Stimulated activated CD8-positive, alpha-beta memory T cell treated with anti-CD3 and anti-CD28 coated beads, Interleukin-7, amount 100 ng/mL, for 1 hour (primary cell): Measurements from ENCODE around the gene DPH2.
A peak's percentile ranks its signal among the peaks of the same experiment; 100 is the strongest.

Experiments
- DNase-seq, 2 donors: peaks; one replicate each; pipeline ENCODE4 v3.0.0-alpha.2; 2020; ENCODE audit warnings: low read depth in 2 of 2

DPH2 gene

DNA sequence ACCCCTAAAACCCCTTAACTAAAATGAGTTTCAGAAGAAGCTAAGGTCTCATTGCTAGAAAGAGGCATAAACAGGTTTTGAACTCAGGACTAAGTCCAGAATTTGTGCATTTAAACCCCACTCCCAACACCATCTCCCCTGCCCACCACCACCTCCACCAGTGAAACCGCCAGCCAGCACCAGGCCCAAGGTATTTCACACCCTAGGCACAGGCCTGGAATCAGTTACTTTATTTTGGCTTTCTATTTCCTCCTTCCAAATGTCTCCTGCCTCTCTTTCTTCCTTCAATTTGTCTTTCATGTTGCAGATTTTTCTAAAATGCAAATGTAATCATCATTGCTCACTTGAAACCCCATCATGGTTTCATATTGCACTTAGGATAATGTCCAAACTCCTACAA lies 24.9 kb upstream of the DPH2 start:
- DNase-seq, result no peak

DNA sequence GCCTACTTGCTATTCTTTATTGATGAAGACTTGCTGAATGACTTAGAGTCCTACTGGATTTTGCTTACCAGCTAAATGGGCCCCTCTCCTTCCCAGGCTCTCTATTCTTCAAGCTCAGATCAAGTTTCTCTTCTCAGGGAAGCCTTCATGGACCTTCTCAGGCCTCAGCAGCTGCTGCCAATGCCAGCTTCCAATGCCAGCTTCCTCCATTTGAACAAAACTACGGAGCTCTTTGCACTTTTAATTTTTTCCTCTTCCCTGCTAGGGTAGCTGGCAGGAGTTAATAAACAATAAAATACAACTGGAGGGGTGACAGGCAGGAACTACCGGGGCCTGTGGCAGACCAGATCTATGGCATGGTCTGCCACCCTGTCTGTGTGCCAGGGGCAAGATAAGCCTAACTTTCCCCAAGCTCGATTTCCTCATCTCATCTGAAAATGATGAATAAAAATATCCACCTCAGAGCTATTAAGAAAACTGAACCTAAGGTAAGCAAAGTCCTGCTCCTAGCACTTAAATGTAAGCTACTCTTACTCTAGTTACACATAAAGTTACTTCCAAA lies 24.1 kb upstream of the DPH2 start:
- DNase-seq, result no peak

DNA sequence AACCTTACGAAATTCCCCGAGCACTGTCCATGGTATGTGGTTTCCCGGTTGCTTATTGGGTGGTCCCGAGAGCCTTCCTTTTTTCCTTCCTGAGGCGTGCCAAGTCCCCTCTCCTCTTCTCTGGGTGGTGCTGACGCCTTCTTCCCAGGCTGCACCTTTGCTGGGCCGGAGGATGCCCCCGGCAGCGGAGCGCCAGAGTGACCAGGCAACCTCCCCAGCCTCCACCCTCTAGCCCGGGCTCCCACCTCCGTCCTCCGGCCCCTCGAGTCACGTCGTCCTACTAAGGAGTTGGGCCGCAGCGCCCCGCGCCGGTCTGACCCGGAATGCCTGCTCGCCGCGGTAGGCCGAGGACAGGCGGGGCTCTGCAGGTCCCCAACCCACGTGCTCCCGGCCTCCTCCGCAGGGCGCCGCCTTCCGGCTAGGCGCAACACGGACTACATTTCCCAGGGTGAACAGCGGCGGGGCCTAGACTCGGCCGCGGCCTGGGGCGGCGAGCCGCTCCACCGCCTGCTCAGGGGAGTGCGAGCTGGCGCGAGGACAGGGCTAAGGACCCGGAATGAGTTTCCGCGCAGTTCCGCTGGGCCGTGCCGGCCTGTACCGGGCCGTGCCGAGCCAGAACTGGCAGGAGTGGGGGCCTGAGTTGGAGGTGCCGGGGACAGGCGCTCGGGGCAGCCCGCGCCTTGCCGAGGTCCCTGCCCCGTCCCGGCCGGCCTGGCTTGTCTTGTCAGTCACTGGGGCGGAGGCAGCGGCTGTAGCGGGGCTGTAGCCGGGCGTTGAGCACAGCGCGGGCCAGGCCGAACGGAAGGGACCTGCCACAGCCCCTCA lies 23.4 kb upstream of the DPH2 start, which contains the start of gene IPO13:
Gene IPO13 (plus strand): TSS at position 715 of the 825 bp plus-strand sequence. CDS start 651 bp downstream, outside the sequence.
- DNase-seq, result peak; percentile 82 to 90

DNA sequence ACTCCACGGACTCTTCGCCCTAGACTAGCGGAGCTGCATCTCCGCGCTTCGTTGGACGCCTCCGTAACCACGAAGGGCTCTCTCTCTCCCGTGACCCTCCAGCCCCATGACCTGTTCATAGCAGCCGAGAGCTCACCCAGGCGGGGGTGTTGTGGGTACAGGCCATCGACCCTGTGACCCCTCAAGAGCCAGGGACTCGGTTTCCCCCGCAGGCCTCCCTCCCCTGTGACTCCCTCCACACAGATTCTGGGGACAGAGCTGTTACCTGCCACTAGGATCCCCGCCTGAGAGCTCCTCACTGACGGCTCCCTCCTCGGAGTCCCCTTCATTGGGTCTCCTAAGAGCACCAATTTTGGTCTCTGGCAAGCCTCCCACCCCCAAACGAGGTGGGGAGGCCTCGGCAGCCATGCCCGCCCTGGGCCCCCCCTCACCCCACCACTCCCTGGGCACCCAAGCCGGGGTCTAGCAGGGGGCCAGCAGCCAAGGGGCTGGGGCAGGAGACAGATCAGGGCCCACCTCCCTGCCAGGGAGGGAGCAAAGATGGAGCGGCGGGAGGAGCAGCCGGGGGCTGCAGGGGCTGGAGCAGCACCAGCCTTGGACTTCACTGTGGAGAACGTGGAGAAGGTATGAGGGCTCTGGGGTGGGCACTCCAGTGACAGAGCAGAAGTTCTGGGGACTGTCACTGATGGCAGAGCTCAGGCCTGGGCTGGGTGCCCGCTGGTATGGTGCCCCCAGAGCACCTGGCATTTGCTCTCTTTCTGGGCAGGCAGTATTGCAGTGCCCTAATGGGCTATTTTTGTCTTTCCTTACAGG lies 22.5 kb upstream of the DPH2 start:
- no peak for DNase-seq

DNA sequence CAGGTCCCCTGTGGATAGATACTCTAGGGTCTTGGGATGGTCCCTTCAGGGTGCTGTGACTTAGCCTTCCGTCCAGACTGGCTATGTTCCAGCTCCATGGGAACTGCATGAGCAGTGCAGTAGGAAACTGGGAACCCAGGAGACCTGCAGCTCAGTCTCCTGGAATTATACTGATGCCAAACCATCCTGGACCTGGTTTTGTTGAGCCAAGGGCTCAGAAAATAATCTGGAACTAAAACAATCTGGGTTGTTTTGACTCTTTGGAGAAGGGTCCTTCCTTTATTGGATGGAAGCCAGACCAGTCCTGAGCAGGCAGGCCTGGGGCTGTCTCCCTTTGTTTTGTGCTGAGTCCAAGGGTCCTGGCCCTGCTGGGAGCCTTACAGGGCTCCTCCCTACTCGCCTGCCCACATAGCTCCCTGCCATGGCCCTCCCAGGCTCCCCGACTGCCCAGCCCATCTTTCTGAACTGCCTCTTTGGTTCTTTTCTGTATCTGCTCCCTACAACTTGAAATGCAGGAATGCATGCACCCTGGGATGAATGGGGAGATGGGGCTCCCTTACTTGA lies 21.9 kb upstream of the DPH2 start:
- no peak for DNase-seq

DNA sequence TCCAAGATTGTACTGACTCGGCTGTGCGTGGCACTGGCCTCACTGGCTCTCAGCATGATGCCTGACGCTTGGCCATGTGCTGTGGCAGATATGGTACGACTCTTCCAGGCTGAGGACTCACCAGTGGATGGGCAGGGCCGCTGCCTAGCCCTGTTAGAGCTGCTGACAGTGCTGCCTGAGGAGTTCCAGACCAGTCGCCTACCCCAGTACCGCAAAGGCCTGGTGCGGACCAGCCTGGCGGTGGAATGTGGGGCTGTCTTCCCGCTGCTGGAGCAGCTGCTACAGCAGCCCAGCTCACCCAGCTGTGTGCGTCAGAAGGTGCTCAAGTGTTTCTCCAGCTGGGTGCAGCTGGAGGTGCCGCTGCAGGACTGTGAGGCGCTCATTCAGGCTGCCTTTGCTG lies 20.1 kb upstream of the DPH2 start:
- no peak for DNase-seq

DNA sequence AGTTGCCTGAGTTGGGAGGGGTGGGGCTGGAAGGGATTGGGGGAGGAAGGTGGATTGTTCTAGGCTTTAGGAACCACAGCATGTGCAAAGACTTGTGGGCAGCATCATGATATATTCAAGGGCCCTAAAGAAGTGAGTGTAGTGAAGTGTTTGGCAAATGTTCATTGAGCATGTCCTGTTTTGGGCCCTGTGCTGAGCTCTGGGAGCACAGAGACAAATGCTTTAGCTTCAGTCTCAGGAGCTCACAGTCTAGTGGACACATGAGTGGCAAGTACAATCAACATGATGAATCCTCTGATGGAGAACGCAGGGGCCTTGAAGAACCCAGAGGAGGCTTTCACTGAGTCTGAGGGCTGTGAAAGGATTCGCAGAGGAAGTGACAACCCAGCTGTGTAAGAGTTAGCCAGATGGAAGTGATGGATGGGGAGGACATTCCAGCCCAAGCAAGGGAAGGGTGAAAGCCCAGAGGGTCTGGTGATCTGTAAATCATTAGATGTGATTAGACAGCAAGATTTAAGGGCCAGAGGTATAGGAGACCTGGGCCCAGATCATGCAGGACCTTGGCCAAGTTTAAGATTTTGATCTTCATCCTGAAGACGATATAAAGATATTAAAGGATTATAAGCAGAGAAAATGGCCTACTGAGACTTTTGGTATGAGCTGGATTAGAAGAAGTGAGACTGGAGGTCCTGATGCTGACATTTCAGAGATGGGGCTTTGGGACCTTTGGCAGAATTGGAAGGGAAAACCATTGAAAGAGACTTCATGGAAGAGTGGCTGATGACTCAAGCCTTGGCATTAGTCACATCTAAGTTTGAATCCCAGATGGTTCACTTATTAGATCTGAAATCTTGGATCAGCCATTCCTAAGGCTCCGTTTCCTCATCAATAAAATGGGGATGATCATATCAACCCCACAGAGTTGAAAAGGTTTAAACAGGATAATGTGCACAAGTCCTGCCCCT lies 18.5 kb upstream of the DPH2 start:
- DNase-seq, result no peak

DNA sequence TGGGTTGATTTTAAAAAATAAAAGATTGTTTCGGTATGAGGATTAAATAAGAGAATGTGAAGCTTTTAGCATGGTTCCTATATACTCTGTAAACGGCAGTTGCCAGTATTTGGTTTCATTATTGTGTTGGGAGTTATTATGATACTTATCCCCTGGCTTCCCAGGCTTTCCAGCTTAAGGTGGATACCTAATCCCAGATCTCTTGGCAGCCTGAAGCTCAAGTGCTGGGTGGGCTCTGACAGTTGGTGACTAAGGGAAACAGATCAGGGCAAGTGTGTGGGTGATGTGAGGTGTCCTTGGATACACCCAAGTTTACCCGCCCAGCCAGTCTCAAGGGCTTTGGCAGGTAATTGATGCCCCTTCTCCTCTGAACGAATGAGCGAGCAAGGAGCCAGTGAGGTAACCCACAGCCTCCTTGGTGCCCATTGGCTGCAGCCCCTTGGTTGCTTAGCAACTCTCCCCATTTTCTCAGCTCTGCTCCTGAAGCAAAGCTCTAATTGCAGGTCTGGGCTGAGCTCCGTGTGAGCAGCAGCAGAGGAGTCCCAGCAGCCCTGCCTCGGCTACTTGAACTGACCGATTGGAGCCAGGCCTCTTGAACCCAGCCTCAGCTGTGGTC lies 17.0 kb upstream of the DPH2 start:
- no peak for DNase-seq

DNA sequence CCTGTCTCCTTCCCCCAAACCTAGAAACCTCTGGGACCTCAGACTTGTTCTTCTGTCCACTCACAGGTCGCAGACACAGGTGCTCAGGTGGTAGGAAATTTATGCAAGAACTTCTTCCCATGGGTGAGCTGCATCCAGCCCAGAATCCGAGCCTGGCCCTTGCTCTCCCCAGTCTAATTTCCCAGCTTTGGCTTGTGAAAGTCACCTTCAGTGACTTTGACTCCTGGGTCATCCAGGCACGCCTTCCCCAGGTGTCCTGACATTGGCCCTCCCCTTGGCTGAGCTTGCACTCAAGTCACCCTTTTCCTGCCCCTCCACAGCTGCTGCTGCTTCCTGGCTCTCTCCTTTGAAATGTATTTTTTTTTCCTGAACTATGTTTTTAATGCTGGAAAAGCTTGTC lies 16.4 kb upstream of the DPH2 start:
- DNase-seq, result no peak

DNA sequence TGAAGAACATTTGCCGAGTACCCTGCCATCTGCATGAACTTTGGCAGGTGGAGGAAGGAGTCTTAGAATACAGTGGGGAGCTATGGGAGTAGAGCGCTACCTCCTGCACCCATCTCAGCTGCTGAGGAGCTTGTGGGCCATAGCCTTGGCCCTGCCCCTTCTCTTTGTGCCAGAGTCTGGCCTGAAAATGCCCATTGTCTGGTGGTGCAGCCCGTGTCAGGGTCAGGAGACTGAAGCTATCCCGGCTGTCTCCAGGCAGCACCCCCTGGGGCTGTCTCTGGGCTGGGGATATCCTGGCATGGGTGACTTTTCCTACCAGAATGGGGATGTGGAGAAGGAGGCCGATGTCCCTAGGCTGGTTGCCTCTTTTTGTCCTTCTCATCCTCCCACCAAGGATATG lies 15.8 kb upstream of the DPH2 start:
- DNase-seq, result no peak

DNA sequence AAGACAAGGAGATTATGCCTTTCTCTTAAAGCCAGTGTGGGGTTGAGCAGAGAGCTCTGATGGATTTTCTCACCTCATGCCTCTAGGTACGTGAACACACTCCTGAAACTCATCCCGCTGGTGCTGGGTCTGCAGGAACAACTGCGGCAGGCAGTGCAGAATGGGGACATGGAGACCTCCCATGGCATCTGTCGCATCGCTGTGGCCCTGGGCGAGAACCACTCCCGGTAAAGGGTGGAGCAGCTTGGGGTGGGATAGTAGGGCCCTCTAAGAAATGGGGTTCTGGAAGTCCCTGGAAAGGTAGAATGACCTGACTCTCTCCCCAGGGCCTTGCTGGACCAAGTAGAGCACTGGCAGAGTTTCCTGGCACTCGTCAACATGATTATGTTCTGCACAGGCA lies 13.6 kb upstream of the DPH2 start:
- DNase-seq, result no peak

DNA sequence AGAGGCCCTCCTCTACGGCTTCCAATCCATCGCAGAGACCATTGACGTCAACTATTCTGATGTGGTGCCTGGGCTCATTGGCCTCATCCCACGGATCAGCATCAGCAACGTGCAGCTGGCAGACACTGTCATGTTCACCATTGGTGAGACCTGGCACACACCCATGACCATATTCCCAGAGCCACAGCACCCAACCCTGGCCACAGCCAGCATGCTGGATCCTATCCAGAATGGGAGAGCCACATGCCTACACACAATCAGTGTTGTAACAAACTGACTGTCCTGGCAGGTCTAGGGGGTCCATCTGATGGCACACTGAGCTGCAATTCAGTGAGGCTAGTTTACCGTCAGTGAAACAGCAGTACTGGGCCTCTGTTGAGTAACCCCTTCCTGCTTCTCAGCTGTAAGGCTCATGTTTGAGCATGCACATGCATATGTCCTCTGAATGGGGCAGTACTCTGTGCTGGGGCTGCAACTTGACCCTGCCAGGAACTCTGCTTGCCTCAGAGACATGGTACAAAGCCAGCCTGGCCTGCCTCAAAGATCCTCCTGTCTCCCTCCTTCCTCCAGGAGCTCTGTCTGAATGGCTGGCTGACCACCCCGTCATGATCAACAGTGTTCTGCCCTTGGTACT lies 12.3 kb upstream of the DPH2 start:
- DNase-seq, result no peak

DNA sequence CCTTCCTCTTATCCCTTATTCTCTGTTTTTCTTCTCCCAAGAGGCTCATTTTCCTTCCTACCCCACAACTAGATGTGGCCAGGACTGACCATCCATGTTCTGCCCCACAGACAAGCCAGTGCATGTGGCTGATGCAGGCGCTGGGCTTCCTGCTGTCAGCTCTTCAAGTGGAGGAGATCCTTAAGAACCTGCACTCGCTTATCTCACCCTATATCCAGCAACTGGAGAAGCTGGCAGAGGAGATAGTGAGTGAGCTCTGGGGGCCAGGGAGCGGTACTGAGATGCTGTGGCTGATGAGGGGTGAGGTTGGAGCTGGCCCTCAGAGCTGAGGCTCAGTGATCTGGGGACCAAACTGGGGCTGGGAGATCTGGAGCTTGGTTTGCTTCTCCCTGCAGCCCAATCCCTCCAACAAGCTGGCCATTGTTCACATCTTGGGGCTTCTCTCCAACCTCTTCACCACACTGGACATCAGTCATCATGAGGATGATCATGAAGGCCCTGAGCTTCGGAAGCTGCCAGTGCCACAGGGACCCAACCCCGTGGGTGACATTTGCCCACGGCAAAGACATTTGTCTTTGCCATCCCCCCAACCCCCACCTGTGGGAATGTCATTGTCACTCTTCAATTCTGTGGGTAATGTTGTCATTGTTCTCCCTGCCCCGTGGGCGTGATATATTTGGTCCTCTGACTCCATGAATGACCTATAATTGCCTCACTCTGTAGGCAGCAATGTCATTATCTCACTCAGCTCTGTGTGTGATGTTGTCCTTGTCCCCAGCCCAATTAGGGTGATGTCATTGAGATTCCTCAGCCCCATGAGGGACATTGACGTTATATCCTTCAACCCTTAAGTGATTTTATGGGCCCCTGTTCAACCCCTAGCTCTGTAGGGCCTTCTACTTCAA lies 11.2 kb upstream of the DPH2 start:
- no peak for DNase-seq

DNA sequence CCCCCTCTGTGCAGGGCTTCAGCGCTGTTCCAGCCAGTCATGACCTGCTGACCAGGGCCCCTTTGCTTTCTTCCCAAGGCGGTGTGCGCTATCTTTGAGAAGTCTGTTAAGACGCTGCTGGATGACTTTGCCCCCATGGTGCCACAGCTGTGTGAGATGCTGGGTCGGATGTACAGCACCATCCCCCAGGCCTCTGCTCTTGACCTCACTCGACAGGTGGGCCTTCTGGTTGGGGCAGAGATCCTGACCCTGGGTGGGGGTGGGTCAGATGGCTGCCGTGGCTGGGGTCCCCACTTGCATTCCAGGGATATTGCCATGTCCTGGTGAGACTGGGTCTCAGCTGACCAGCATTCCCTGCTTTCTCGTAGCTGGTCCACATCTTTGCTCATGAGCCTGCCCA lies 9.0 kb upstream of the DPH2 start:
- no peak for DNase-seq

DNA sequence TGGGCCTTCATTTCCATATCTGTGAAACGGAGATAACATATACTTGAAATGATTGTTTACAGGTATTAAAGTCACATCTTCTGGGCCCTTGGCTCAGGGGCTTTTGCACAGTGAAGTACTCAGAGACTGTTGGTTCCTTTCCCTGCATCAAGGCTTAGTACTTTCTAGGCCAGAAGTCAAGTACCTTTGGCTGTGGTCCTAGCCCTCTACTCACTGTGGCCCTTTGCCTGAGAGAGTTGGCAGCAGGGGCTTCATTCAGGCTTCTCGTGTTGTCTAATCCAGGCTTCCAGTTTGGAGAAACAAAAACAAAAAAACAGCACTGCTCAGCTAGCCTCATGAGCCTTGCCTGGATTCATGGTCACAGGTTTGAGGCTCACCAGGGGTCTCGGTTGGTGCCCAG lies 8.1 kb upstream of the DPH2 start:
- no peak for DNase-seq

DNA sequence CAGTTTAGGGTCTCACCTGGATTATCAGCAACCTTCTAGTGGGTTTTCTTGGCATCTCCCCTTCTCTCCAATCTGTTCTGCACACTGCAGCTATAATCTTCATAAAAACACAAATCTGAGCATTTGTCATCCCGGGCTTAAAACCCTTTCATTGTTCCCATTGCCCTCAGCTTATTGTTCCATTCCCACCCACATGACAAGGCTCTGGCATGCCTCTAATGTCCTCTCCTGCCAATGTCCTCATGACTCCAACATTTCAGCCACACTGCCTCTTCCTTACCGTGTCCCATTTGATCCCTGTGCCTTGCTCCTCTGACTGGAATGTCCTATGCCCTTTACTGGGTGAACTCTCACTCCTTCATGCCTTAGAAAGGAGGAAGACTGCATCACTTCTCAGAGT lies 7.5 kb upstream of the DPH2 start:
- no peak for DNase-seq

DNA sequence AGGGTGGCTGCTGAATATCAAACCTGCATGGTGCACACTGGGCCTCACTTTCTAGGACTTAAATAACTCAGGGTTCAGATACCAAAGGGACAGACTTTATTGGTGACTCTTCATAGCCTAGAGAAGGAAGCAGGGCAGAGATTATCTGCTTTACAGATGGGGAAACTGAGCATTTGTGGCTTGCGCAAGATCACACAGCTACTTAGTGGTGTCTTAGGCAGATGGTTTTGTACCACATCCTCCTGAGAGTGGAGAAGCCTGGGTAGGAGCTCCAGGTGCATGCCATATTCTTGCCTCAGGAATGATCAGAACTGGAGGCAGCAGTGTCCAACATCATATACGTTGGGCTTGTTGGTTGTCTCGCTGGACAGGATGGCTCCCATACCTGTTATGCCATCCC lies 6.8 kb upstream of the DPH2 start:
- no peak for DNase-seq

DNA sequence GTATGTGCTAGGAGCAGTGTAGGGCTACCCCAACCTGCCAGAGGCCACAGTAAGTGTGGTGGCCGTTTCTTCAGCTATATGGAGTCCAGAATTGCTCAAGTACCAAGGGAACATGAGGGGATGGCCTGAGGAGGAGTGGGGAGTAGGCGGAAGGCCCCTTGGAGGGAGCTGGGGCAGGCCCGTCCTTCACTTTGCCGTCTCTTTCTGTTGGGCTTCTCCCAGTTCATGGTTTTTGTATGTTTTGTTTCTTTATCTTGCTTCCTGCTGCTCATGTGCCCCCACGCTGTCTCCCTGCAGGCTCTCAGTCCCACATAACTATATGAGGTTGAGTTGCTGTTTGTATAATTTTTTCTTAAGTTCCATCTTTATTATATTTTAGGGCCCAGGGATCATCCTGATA lies 5.9 kb upstream of the DPH2 start:
- no peak for DNase-seq

DNA sequence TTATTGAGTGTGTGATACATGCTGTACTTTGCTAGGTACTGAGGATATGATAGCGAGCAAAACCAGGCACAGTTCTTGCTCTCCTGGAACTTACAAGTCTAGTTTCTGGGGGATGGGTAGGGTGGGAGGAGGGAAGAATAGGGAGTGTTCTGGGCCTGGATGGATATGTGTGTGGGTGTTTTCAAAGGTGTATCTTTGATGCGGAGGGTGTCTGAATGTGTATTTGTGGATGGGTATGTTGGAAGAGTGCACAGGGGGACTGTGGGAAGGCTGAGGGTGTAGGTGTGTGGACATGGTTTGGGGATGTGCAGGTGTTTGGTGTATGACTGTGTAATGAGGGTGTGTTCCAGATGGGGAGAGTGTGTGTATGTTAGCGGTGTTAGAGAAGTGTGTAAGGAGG lies 4.5 kb upstream of the DPH2 start:
- DNase-seq, result no peak
